Measurements from ENCODE around the gene POLH. TPM values are rescaled to one million over a fixed set of nuclear protein-coding genes. Genes with fewer than 3 reads are reported as not detected.
"Not testable (repeated sequence)": the region's sequence is repeated elsewhere in the genome, so short reads cannot be mapped to it uniquely, and the experiment has no call there.

Gene POLH
- total RNA-seq, 1 experiment from 2014 or later = 29.1 TPM

- peak; percentile 97 for DNase-seq (ENCODE audit: low read depth)
These were observed 53.7 kb downstream of the POLH start for GRCh38 chr6:43629505-43630300.

- DNase-seq (ENCODE audit: low read depth) = no peak
These were observed 55.1 kb downstream of the POLH start for GRCh38 chr6:43630980-43631619.

- DNase-seq (ENCODE audit: low read depth) = peak; percentile 26
These were observed 57.0 kb downstream of the POLH start for GRCh38 chr6:43633002-43633401.

- DNase-seq (ENCODE audit: low read depth) = no peak
These were observed 58.8 kb downstream of the POLH start for GRCh38 chr6:43634702-43635303.

GRCh38 chr6:43635387-43636307, 59.7 kb downstream of the POLH start, which contains the start of gene MAD2L1BP:
MAD2L1BP (plus strand) TSS chr6:43635840; CDS start chr6:43635876, 36 bp downstream.
- peak; percentile 58 for DNase-seq (ENCODE audit: low read depth)

- DNase-seq (ENCODE audit: low read depth) = no peak
These were observed 60.3 kb downstream of the POLH start for GRCh38 chr6:43636308-43636659.

- peak; percentile 18 for DNase-seq (ENCODE audit: low read depth)
These were observed 64.2 kb downstream of the POLH start for GRCh38 chr6:43639984-43640800.

- DNase-seq (ENCODE audit: low read depth) = no peak
These were observed 69.1 kb downstream of the POLH start, which contains the start of gene RSPH9 for GRCh38 chr6:43644940-43645612. RSPH9 (plus strand) TSS chr6:43645036; CDS start chr6:43645099, 63 bp downstream.

- DNase-seq (ENCODE audit: low read depth) = no peak
These were observed 69.6 kb downstream of the POLH start for GRCh38 chr6:43645613-43645964.

GRCh38 chr6:43647613-43648012, 71.6 kb downstream of the POLH start:
- no peak for DNase-seq (ENCODE audit: low read depth)

GRCh38 chr6:43648248-43648647, 72.3 kb downstream of the POLH start:
- DNase-seq (ENCODE audit: low read depth) = no peak

- not testable (repeated sequence) for DNase-seq (ENCODE audit: low read depth)
These were observed 76.8 kb downstream of the POLH start for GRCh38 chr6:43652822-43653221.

- no peak for DNase-seq (ENCODE audit: low read depth)
These were observed 81.3 kb downstream of the POLH start for GRCh38 chr6:43657221-43657802.

GRCh38 chr6:43658161-43658560, 82.2 kb downstream of the POLH start:
- DNase-seq (ENCODE audit: low read depth) = no peak

GRCh38 chr6:43662948-43663347, 87.0 kb downstream of the POLH start:
- DNase-seq (ENCODE audit: low read depth) = not testable (repeated sequence)

Measured in HT1080 (cell line).